ENCODE results near the gene BAMBI.

The BAMBI gene

DNA sequence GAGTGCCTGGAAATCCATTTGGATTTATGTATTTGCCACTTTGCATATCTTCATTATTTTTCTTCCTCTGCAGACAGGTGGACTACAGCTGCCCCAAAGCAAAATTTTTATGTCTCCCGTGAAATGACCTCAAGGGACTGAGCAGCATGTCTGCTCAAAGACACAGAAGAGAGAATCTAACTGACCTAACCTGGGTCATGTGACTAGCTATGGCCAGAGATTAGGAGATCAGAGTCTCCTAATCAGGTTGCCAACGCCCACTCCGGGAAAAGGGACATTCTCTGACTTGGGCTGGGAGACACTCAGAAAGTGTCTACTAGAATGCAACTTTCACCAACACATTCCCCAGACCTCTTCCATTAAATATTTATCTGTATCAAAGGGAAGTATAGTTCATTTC lies 2.5 kb upstream of the BAMBI start:
- TF ChIP-seq EZH2 (IDR thresholded peaks at IDR 0.05; ENCODE audit: borderline replicate concordance, low read depth, low read length, severe bottlenecking) = no peak
- TF ChIP-seq, protein P1, sequence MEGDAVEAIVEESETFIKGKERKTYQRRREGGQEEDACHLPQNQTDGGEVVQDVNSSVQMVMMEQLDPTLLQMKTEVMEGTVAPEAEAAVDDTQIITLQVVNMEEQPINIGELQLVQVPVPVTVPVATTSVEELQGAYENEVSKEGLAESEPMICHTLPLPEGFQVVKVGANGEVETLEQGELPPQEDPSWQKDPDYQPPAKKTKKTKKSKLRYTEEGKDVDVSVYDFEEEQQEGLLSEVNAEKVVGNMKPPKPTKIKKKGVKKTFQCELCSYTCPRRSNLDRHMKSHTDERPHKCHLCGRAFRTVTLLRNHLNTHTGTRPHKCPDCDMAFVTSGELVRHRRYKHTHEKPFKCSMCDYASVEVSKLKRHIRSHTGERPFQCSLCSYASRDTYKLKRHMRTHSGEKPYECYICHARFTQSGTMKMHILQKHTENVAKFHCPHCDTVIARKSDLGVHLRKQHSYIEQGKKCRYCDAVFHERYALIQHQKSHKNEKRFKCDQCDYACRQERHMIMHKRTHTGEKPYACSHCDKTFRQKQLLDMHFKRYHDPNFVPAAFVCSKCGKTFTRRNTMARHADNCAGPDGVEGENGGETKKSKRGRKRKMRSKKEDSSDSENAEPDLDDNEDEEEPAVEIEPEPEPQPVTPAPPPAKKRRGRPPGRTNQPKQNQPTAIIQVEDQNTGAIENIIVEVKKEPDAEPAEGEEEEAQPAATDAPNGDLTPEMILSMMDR (IDR thresholded peaks at IDR 0.05; ENCODE audit: borderline replicate concordance, extremely low read depth, low read length, poor library complexity, severe bottlenecking) = no peak
- no peak overlapping the region for H2AFZ ChIP-seq (ENCODE audit: low read depth, low read length)
- H3K4me3 ChIP-seq (ENCODE audit: low read depth in 1 of 2, low read length in 2 of 2) = no peak overlapping the region
- H3K79me2 ChIP-seq (ENCODE audit: insufficient read depth, low read length) = no peaks in the 10 kb centered on the region
- no peak overlapping the region for H3K9ac ChIP-seq (ENCODE audit: low read depth, low read length)
- H3K4me1 ChIP-seq (ENCODE audit: insufficient read depth, low read length) = no peaks in the 10 kb centered on the region
- H3K4me2 ChIP-seq (ENCODE audit: insufficient read depth, low read length) = no peak overlapping the region
- no peaks in the 10 kb centered on the region for H3K36me3 ChIP-seq (ENCODE audit: insufficient read depth, low read length)
- DNase-seq (no peak), ATAC-seq (ENCODE audit: insufficient read depth, low read depth) (no peak)
- H4K20me1 ChIP-seq (ENCODE audit: insufficient read depth, low read length) = no peaks in the 10 kb centered on the region
- H3K9me3 ChIP-seq (ENCODE audit: insufficient read depth, low read length, severe bottlenecking) = no peaks in the 10 kb centered on the region
- no peak overlapping the region for H3K27ac ChIP-seq (ENCODE audit: low read length)
- peaks cover 5% of the 10 kb centered on the region for H3K27me3 ChIP-seq (ENCODE audit: insufficient read depth, low read length, poor library complexity)

GRCh38 chr10:28676326-28676967 lies 874 bp upstream of the BAMBI start:
- Histone ChIP-seq H3K4me2 (ENCODE audit: insufficient read depth, low read length) (no peak overlapping the region), H3K79me2 (ENCODE audit: insufficient read depth, low read length) (no peaks in the 10 kb centered on the region), H3K9ac (ENCODE audit: low read depth, low read length) (no peak overlapping the region), H3K27ac (ENCODE audit: low read length) (no peak overlapping the region), H3K27me3 (ENCODE audit: insufficient read depth, low read length, poor library complexity) (peaks cover 5% of the 10 kb centered on the region), H3K4me3 (ENCODE audit: low read depth in 1 of 2, low read length in 2 of 2) (no peak overlapping the region), H4K20me1 (ENCODE audit: insufficient read depth, low read length) (no peaks in the 10 kb centered on the region), H3K36me3 (ENCODE audit: insufficient read depth, low read length) (no peaks in the 10 kb centered on the region), H3K4me1 (ENCODE audit: insufficient read depth, low read length) (no peaks in the 10 kb centered on the region), H2AFZ (ENCODE audit: low read depth, low read length) (no peak overlapping the region), H3K9me3 (ENCODE audit: insufficient read depth, low read length, severe bottlenecking) (no peaks in the 10 kb centered on the region)
- DNase-seq (no peak), ATAC-seq (ENCODE audit: insufficient read depth, low read depth) (no peak)
- TF ChIP-seq EZH2 (IDR thresholded peaks at IDR 0.05; ENCODE audit: borderline replicate concordance, low read depth, low read length, severe bottlenecking) = no peak
- TF ChIP-seq, protein P1 (IDR thresholded peaks at IDR 0.05; ENCODE audit: borderline replicate concordance, extremely low read depth, low read length, poor library complexity, severe bottlenecking) = no peak

DNA sequence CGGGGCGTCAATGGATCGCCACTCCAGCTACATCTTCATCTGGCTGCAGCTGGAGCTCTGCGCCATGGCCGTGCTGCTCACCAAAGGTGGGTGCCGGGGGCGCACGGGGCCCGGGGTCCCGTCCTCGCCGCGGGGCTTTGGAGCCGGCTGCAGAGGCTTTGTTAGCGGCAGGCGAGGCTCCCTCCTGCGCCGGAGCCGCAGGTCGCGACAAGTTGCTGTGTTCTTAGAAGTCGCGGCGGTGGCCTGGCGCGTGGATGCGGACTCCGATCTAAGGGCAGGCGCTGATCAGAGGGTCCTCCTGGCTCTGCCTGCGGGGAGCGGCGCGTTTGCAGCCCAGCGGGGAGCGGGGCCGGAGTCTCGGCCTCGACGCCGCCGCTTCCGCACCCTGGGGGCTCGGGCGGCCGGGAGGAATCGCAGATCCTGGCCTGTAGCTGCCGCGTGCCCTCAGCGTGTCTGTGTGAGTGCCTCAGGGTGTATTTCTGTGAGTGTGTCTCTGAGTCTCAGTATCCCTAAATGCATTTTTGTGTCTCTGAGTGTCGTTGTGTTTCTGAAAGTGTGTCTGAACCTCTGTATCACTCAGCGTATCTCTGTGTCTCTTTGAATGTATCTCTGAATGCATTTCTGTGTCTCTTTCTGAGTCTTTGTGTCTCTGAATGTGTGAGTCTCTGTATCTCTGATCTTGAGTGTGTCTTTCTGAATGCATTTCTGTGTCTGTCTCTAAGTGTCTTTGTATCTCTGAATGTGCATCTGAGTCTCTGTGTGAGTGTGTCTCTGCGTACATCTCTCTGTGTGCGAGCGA lies 766 bp downstream of the BAMBI start:
- ATAC-seq (ENCODE audit: insufficient read depth, low read depth) = no peak
- DNase-seq = no peak
- Histone ChIP-seq H3K27ac (ENCODE audit: low read length) (no peak overlapping the region), H3K9me3 (ENCODE audit: insufficient read depth, low read length, severe bottlenecking) (no peaks in the 10 kb centered on the region), H3K79me2 (ENCODE audit: insufficient read depth, low read length) (no peaks in the 10 kb centered on the region), H3K9ac (ENCODE audit: low read depth, low read length) (no peak overlapping the region), H3K27me3 (ENCODE audit: insufficient read depth, low read length, poor library complexity) (peaks cover 5% of the 10 kb centered on the region), H3K36me3 (ENCODE audit: insufficient read depth, low read length) (no peaks in the 10 kb centered on the region), H4K20me1 (ENCODE audit: insufficient read depth, low read length) (no peaks in the 10 kb centered on the region), H3K4me3 (ENCODE audit: low read depth in 1 of 2, low read length in 2 of 2) (no peak overlapping the region), H2AFZ (ENCODE audit: low read depth, low read length) (no peak overlapping the region), H3K4me1 (ENCODE audit: insufficient read depth, low read length) (no peaks in the 10 kb centered on the region), H3K4me2 (ENCODE audit: insufficient read depth, low read length) (no peak overlapping the region)
- no peak for TF ChIP-seq EZH2 (IDR thresholded peaks at IDR 0.05; ENCODE audit: borderline replicate concordance, low read depth, low read length, severe bottlenecking)
- TF ChIP-seq, protein P1 (IDR thresholded peaks at IDR 0.05; ENCODE audit: borderline replicate concordance, extremely low read depth, low read length, poor library complexity, severe bottlenecking) = no peak

Data from DND-41 (cell line).